GM12878 (cell line): ENCODE data around the gene RACK1. TPM values are rescaled to one million over a fixed set of nuclear protein-coding genes. Genes with fewer than 3 reads are reported as not detected.
A peak's percentile ranks its signal among the peaks of the same experiment; 100 is the strongest.

Experiments used
- ATAC-seq: fragments of 200-7000 bp; cut with Tn5 transposase; 3 replicates; pipeline ENCODE4 v1.9.1; 2020; ENCODE audit warnings: mild to moderate bottlenecking, moderate library complexity
- BruUV-seq: library from RNA; stranded (reverse); fragments of 400-500 nt; replicated peaks from 2 replicates; lab custom pipeline; 2021; lab: Mats Ljungman, UMichigan
- CTCF ChIA-PET: fragments of 300-600 bp; sonication (Branson Sonifier 250); formaldehyde crosslinking; extraction: SDS; loops from one replicate; lab custom pipeline; 2021; ENCODE audit warnings: inconsistent platforms; lab: Yijun Ruan, JAX
- POLR2A ChIA-PET: fragments of 350-600 bp; formaldehyde crosslinking; extraction: SDS; loops from one replicate; lab custom pipeline; 2021; ENCODE audit warnings: inconsistent platforms; lab: Charles Lee
- RAD21 ChIA-PET: fragments of 300-600 bp; sonication (Branson Sonifier 250); formaldehyde crosslinking; loops from one replicate; lab custom pipeline; 2023; ENCODE audit warnings: antibody characterized with exemption; ENCODE audit not compliant: unreplicated experiment; lab: Charles Lee
- SMC1A ChIA-PET: fragments of 300-600 bp; sonication (Branson Sonifier 250); formaldehyde crosslinking; loops from one replicate; lab custom pipeline; 2023; ENCODE audit not compliant: unreplicated experiment, uncharacterized antibody; lab: Charles Lee
- DNase-seq: peaks from one replicate; pipeline ENCODE4 v3.0.0-alpha.2; 2011; ENCODE audit warnings: low read depth, low spot score
- FAIRE-seq: peaks from 3 replicates; lab custom pipeline; 2011; peaks lifted over from hg19 to GRCh38; lab: Jason Lieb, UNC
- H2AFZ ChIP-seq: 2 replicates; pipeline ENCODE4 v1.6.0; 2011; ENCODE audit warnings: low read depth, low read length, control low read depth; ENCODE audit not compliant: control insufficient read depth
- H3K27ac ChIP-seq: 2 replicates; pipeline ENCODE4 v1.5.1; 2011; ENCODE audit warnings: control low read depth; ENCODE audit not compliant: control insufficient read depth, insufficient read depth
- H3K27me3 ChIP-seq, 2 experiments: replicated peaks in 1 of 2; 2 replicates each; pipeline versions ENCODE4 v1.6.0 to v1.6.1; 2011; ENCODE audit warnings: low read length in 1 of 2; ENCODE audit not compliant: control insufficient read depth in 2 of 2, insufficient read depth in 2 of 2
- H3K36me3 ChIP-seq, 2 experiments: 2 replicates each; pipeline ENCODE4 v1.5.1; 2011; ENCODE audit warnings: low read length in 1 of 2; ENCODE audit not compliant: control insufficient read depth in 2 of 2, insufficient read depth in 2 of 2
- H3K4me1 ChIP-seq: 2 replicates; pipeline ENCODE4 v1.6.1; 2011; ENCODE audit warnings: mild to moderate bottlenecking, low read length, moderate library complexity, mixed read lengths; ENCODE audit not compliant: control insufficient read depth, insufficient read depth
- H3K4me2 ChIP-seq: 2 replicates; pipeline ENCODE4 v1.6.0; 2011; ENCODE audit warnings: control low read depth; ENCODE audit not compliant: control insufficient read depth, insufficient read depth
- H3K4me3 ChIP-seq: fragments of 200-600 bp; sonication (generic); 2 replicates; pipeline ENCODE4 v1.5.1; 2016
- H3K79me2 ChIP-seq: 2 replicates; pipeline ENCODE4 v1.6.0; 2011; ENCODE audit warnings: low read length; ENCODE audit not compliant: control insufficient read depth, insufficient read depth
- H3K9ac ChIP-seq: 2 replicates; pipeline ENCODE4 v1.8.0; 2011; ENCODE audit warnings: low read length, control low read depth, mixed read lengths; ENCODE audit not compliant: control insufficient read depth, insufficient read depth
- H3K9me3 ChIP-seq: replicated peaks from 3 replicates; pipeline ENCODE4 v1.5.1; 2011; ENCODE audit warnings: mild to moderate bottlenecking, low read length; ENCODE audit not compliant: control insufficient read depth, insufficient read depth
- H4K20me1 ChIP-seq: 2 replicates; pipeline ENCODE4 v1.6.0; 2011; ENCODE audit not compliant: control insufficient read depth, insufficient read depth
- ASH2L ChIP-seq: fragments of 300-600, 200-600 bp; sonication (generic); IDR thresholded peaks from 2 replicates; pipeline ENCODE4 v1.6.1; 2017; ENCODE audit warnings: low read depth, mild to moderate bottlenecking, borderline replicate concordance
- ATF2 ChIP-seq: IDR thresholded peaks from 2 replicates; pipeline ENCODE4 v1.6.1; 2012; ENCODE audit warnings: low read length, inconsistent platforms
- BMI1 ChIP-seq: fragments of 450-650 bp; IDR thresholded peaks from 2 replicates; pipeline ENCODE4 v1.6.1; 2016; ENCODE audit warnings: mild to moderate bottlenecking, moderate library complexity, borderline replicate concordance
- BRCA1 ChIP-seq: IDR thresholded peaks from 2 replicates; pipeline ENCODE4 v1.6.1; 2011; ENCODE audit warnings: low read depth, low read length, improper control_type of control experiment
- CHD1 ChIP-seq: IDR thresholded peaks from 2 replicates; pipeline ENCODE4 v1.6.1; 2012; ENCODE audit warnings: low read depth, low read length, improper control_type of control experiment
- CHD2 ChIP-seq: IDR thresholded peaks from 2 replicates; pipeline ENCODE4 v1.6.1; 2011; ENCODE audit warnings: low read depth, low read length, improper control_type of control experiment, borderline replicate concordance
- CHD4 ChIP-seq: fragments of 200-600 bp; sonication (generic); IDR thresholded peaks from 2 replicates; pipeline ENCODE4 v1.6.1; 2016; ENCODE audit warnings: mild to moderate bottlenecking
- EGR1 ChIP-seq, 2 experiments: IDR thresholded peaks; 1 replicate in 1 of 2; 2 replicates in 1 of 2; pipeline ENCODE4 v1.6.1; 2011 to 2012; ENCODE audit warnings: low read depth in 2 of 2, low read length in 2 of 2, borderline replicate concordance in 1 of 2, mild to moderate bottlenecking in 1 of 2, moderate library complexity in 1 of 2
- GATAD2B ChIP-seq: fragments of 450-650 bp; conservative IDR thresholded peaks from 2 replicates; pipeline ENCODE4 v1.6.1; 2017; ENCODE audit warnings: low read depth, mild to moderate bottlenecking, moderate library complexity
- HCFC1 ChIP-seq: fragments of 150-350 bp; IDR thresholded peaks from 2 replicates; pipeline ENCODE4 v1.6.1; 2014; ENCODE audit warnings: low read length
- HDGF ChIP-seq: fragments of 450-650 bp; IDR thresholded peaks from 2 replicates; pipeline ENCODE4 v1.6.1; 2016; ENCODE audit warnings: antibody characterized with exemption
- IKZF1 ChIP-seq: fragments of 450-650 bp; conservative IDR thresholded peaks from 2 replicates; pipeline ENCODE4 v1.6.1; 2017; ENCODE audit warnings: antibody characterized with exemption, mild to moderate bottlenecking
- KLF5 ChIP-seq: fragments of 450-650 bp; IDR thresholded peaks from 2 replicates; pipeline ENCODE4 v1.6.1; 2014; ENCODE audit warnings: mild to moderate bottlenecking; ENCODE audit not compliant: partially characterized antibody
- NFIC ChIP-seq: IDR thresholded peaks from 2 replicates; pipeline ENCODE4 v1.6.1; 2012; ENCODE audit warnings: low read depth, mild to moderate bottlenecking, inconsistent platforms, low read length, moderate library complexity
- NR2F1 ChIP-seq: fragments of 450-650 bp; conservative IDR thresholded peaks from 2 replicates; pipeline ENCODE4 v1.6.1; 2017; ENCODE audit warnings: mild to moderate bottlenecking
- RBBP5 ChIP-seq: fragments of 200-600 bp; sonication (generic); conservative IDR thresholded peaks from 2 replicates; pipeline ENCODE4 v1.6.1; 2016
- RELB ChIP-seq: fragments of 450-650 bp; IDR thresholded peaks from 2 replicates; pipeline ENCODE4 v1.6.1; 2017; ENCODE audit warnings: low read depth, mild to moderate bottlenecking, moderate library complexity
- RFX5 ChIP-seq: IDR thresholded peaks from 2 replicates; pipeline ENCODE4 v1.6.1; 2011; ENCODE audit warnings: low read depth, low read length, improper control_type of control experiment
- SIX5 ChIP-seq: IDR thresholded peaks from 2 replicates; pipeline ENCODE4 v1.6.1; 2011; ENCODE audit warnings: mild to moderate bottlenecking, low read depth, low read length, moderate library complexity; ENCODE audit not compliant: severe bottlenecking
- SP1 ChIP-seq: IDR thresholded peaks from one replicate; pipeline ENCODE4 v1.6.1; 2011; ENCODE audit warnings: low read depth, low read length
- SRF ChIP-seq, 2 experiments: IDR thresholded peaks; 2 replicates each; pipeline ENCODE4 v1.6.1; 2011; ENCODE audit warnings: low read depth in 2 of 2, low read length in 2 of 2, mild to moderate bottlenecking in 1 of 2, moderate library complexity in 1 of 2
- TCF12 ChIP-seq: IDR thresholded peaks from 2 replicates; pipeline ENCODE4 v1.6.1; 2011; ENCODE audit warnings: low read depth, mild to moderate bottlenecking, low read length
- ZZZ3 ChIP-seq: IDR thresholded peaks from 2 replicates; pipeline ENCODE4 v1.6.1; 2011; ENCODE audit warnings: low read depth; ENCODE audit not compliant: control insufficient read depth, insufficient read length
- WGBS: methylation state at CpG from one replicate; pipeline ENCODE4 v1.1.6; 2016; ENCODE audit warnings: low lambda C conversion rate; ENCODE audit not compliant: insufficient replicate concordance, insufficient coverage; ENCODE audit errors: missing lambda C conversion rate; 5-methylcytosine and 5-hydroxymethylcytosine counted together
- in situ Hi-C: fragments of 300-500 bp; cut with MboI; formaldehyde crosslinking; loops from 9 replicates; pipeline ENCODE4 v1.14.3; 2018; ENCODE audit warnings: mixed read lengths
- intact Hi-C: fragments of 100-400 bp; cut with micrococcal nuclease; formaldehyde crosslinking; loops from one replicate; pipeline ENCODE4 v1.14.2; 2022; ENCODE audit not compliant: unreplicated experiment
- polyA plus RNA-seq, 11 experiments: library from polyadenylated mRNA; depleted of rRNA in 4 of 11; unstranded in 6 of 11; stranded (reverse) in 5 of 11; fragments of >200 nt; fragmentation: Nextera tagmentation in 4 of 11; fragmentation: Illumina TruSeq in 1 of 11; extraction: Ambion mirVana in 4 of 11; extraction: Trizol in 1 of 11; gene quantifications; 1 replicate in 1 of 11; 2 replicates in 10 of 11; pipeline versions ENCODE4 v1.2.1 to v1.2.3, GENCODE V29; 2011 to 2016; ENCODE audit warnings: inconsistent platforms in 2 of 11, missing spikeins in 2 of 11, low read depth in 1 of 11
- total RNA-seq, 4 experiments: library from RNA; depleted of rRNA in 3 of 4; stranded (reverse); fragments of >200 nt in 3 of 4; fragmentation: Illumina TruSeq in 1 of 4; extraction: Trizol in 1 of 4; gene quantifications; 2 replicates each; pipeline versions ENCODE4 v1.2.1 to v1.2.3, GENCODE V29; 2013 to 2021

Gene RACK1
- total and polyA plus RNA-seq, 10 of the 15 experiments (the other 5 are each of a cell fraction or from before 2014, with no cell fraction given) = 1,365 to 6,584 (median 4,167) TPM

- intact Hi-C loops (loop anchor here (1.0 to 2.0 kb wide), 2 partner anchors 21 to 38 kb away; partner anchors contain the start of gene TRIM52), in situ Hi-C loops (no loop called here)
- Histone ChIP-seq H3K4me2 (peak within 1 kb of the TSS; percentile 92), H3K4me1 (peaks cover 20% of the 10 kb centered on the region), H3K27ac (peak within 1 kb of the TSS; percentile 95), H3K9me3 (no peaks in the 10 kb centered on the region), H3K36me3 (no peaks in the 10 kb centered on the region), H3K27me3 (no peaks in the 10 kb centered on the region), H3K9ac (peak within 1 kb of the TSS; percentile 81), H4K20me1 (no peaks in the 10 kb centered on the region), H3K79me2 (peaks cover 23% of the 10 kb centered on the region), H3K4me3 (peak within 1 kb of the TSS; percentile 98), H2AFZ (peak within 1 kb of the TSS; percentile 77)
- ChIA-PET POLR2A (interaction anchor here (1.3 to 5.1 kb wide), 11 partner anchors 11 to 38 kb away, joined by 5 to 36 read pairs (median 10); partner anchors contain the start of genes RACK1 and TRIM52), RAD21 (interaction anchor here (0.6 to 2.6 kb wide), 8 partner anchors 16 to 38 kb away, joined by 3 to 25 read pairs (median 4); no protein-coding TSS in a partner anchor), CTCF (interaction anchor here (0.6 to 2.6 kb wide), 7 partner anchors 16 to 38 kb away, joined by 3 to 12 read pairs (median 3); no protein-coding TSS in a partner anchor), SMC1A (interaction anchor here (1.0 to 1.9 kb wide), 11 partner anchors 16 to 53 kb away, joined by 3 to 10 read pairs (median 4); partner anchors contain the start of genes RACK1 and TRIM7)
- DNase-seq (peak; percentile 94), FAIRE-seq (peak; percentile 85), ATAC-seq (peak; percentile 77)
- BruUV-seq = no TSS peak
- WGBS = under 1% methylated on average over 52 of the region's 59 CpGs
- peak; percentile 93 for TF ChIP-seq KLF5
- peak; percentile 69 for TF ChIP-seq CHD2
- peak; percentile 53 for TF ChIP-seq SIX5
- TF ChIP-seq CHD1 = peak; percentile 14; the same call in 1 of the 2 replicates
- no peak for TF ChIP-seq RBBP5
- no peak; the same call in none of the 2 replicates for TF ChIP-seq GATAD2B
- TF ChIP-seq HDGF = no peak; the same call in none of the 2 replicates
- no peak for TF ChIP-seq CHD4
- 0 out of 2 replicates have a peak, but pooled peaks have one; percentile 33 for TF ChIP-seq RFX5
- no peak for TF ChIP-seq BMI1
- TF ChIP-seq NFIC = no peak
- 0 out of 4 replicates have a peak, but pooled peaks of 1 of the 2 experiments have one; percentile 43 for TF ChIP-seq SRF (IDR thresholded peaks at IDR 0.05; ENCODE audit: low read depth in 2 of 2, low read length in 2 of 2)
- peak; percentile 74 for TF ChIP-seq HCFC1
- TF ChIP-seq ASH2L = peak; percentile 94; the same call in 1 of the 2 replicates
- peak; percentile 25 to 95 for TF ChIP-seq EGR1 (IDR thresholded peaks at IDR 0.05; ENCODE audit: borderline replicate concordance in 1 of 2, low read depth in 2 of 2, low read length in 2 of 2)
- no peak for TF ChIP-seq BRCA1
- TF ChIP-seq SP1 = peak; percentile 26
- no peak for TF ChIP-seq ZZZ3
- TF ChIP-seq IKZF1 = peak; percentile 100
- peak; percentile 91 for TF ChIP-seq RELB
- no peak for TF ChIP-seq ATF2
- peak; percentile 84 for TF ChIP-seq NR2F1
- peak; percentile 69; the same call in 1 of the 2 replicates for TF ChIP-seq TCF12
Observed at GRCh38 chr5:181223058-181223728, 20.5 kb downstream of the RACK1 start, which contains the start of gene TRIM41. Gene TRIM41, plus strand, starts transcription at chr5:181223281. Its CDS starts 719 bp downstream, at chr5:181224000.
